AG20443 (cell line): ENCODE data around the gene NOP9.

Experiments
- DNase-seq: peaks from one replicate; pipeline ENCODE4 v3.0.0; 2012; ENCODE audit warnings: low spot score, mixed read lengths

NOP9 gene

GRCh38 chr14:24283796-24284460, 15.7 kb upstream of the NOP9 start:
- DNase-seq: no peak

- DNase-seq: no peak
These were observed 15.1 kb upstream of the NOP9 start for GRCh38 chr14:24284501-24285035.

- DNase-seq: peak; percentile 63
These were observed 14.3 kb upstream of the NOP9 start for GRCh38 chr14:24285351-24285750.

GRCh38 chr14:24286996-24287395, 12.7 kb upstream of the NOP9 start:
- no peak for DNase-seq

GRCh38 chr14:24289649-24290280, 9.9 kb upstream of the NOP9 start:
- no peak for DNase-seq

GRCh38 chr14:24290746-24291145, 8.9 kb upstream of the NOP9 start:
- DNase-seq: no peak

- DNase-seq: no peak
These were observed 8.1 kb upstream of the NOP9 start for GRCh38 chr14:24291446-24292117.

- DNase-seq: no peak
These were observed 7.4 kb upstream of the NOP9 start for GRCh38 chr14:24292118-24292807.

GRCh38 chr14:24293525-24293924, 6.1 kb upstream of the NOP9 start:
- no peak for DNase-seq

GRCh38 chr14:24296341-24297157, 3.1 kb upstream of the NOP9 start:
- peak; percentile 90 for DNase-seq

- no peak for DNase-seq
These were observed 2.3 kb upstream of the NOP9 start for GRCh38 chr14:24297190-24297964.

GRCh38 chr14:24298892-24299254, 777 bp upstream of the NOP9 start:
- peak; percentile 79 for DNase-seq

GRCh38 chr14:24300326-24300980, 803 bp downstream of the NOP9 start:
- no peak for DNase-seq

- DNase-seq: no peak
These were observed 4.4 kb downstream of the NOP9 start for GRCh38 chr14:24304019-24304387.

- no peak for DNase-seq
These were observed 7.5 kb downstream of the NOP9 start for GRCh38 chr14:24307156-24307574.

GRCh38 chr14:24307575-24308341, 8.1 kb downstream of the NOP9 start, which contains the start of gene CIDEB:
TSS of gene CIDEB (minus strand) at chr14:24307977. CDS start at chr14:24307858, 119 bp downstream.
- peak; percentile 82 for DNase-seq

- DNase-seq: no peak
These were observed 8.9 kb downstream of the NOP9 start for GRCh38 chr14:24308342-24309124.

GRCh38 chr14:24309538-24310264, 10.1 kb downstream of the NOP9 start, which contains the start of gene LTB4R2:
TSS of gene LTB4R2 (plus strand) at chr14:24310140. CDS start at chr14:24310665, 525 bp downstream.
- no peak for DNase-seq
